ENCODE results near the gene THADA. TPM values are rescaled to one million over a fixed set of nuclear protein-coding genes. Genes with fewer than 3 reads are reported as not detected.

THADA gene
- total RNA-seq, 1 donor from 2014 or later = 32.9 TPM

DNA sequence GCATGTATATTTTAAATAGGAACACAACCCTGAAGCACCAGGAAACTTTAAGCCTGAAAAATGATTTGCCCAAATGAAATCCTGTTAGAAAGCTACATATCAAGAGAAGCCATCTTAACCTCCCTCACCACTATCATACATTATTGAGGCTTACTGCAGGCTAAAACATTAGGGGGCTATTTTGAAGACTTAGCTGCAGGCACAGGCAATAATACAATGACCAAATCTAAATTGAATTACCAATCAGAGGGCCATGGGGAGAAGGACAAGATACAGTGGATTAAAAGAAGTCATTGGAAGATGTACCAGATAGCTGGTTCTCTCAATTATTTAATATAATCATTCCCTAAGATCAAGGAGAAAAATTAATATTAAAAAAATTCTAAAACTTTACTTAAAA lies 73.7 kb downstream of the THADA start:
- intact Hi-C loops (cut with DNase I) = no loop called here
- Histone ChIP-seq H3K4me1 (peaks cover 41% of the 10 kb centered on the region), H3K27me3 (no peaks in the 10 kb centered on the region), H3K27ac (no peak overlapping the region), H3K4me3 (no peak overlapping the region), H3K36me3 (no peaks in the 10 kb centered on the region), H3K9me3 (no peaks in the 10 kb centered on the region)
- no peak for ATAC-seq
- TF ChIP-seq, protein P1, sequence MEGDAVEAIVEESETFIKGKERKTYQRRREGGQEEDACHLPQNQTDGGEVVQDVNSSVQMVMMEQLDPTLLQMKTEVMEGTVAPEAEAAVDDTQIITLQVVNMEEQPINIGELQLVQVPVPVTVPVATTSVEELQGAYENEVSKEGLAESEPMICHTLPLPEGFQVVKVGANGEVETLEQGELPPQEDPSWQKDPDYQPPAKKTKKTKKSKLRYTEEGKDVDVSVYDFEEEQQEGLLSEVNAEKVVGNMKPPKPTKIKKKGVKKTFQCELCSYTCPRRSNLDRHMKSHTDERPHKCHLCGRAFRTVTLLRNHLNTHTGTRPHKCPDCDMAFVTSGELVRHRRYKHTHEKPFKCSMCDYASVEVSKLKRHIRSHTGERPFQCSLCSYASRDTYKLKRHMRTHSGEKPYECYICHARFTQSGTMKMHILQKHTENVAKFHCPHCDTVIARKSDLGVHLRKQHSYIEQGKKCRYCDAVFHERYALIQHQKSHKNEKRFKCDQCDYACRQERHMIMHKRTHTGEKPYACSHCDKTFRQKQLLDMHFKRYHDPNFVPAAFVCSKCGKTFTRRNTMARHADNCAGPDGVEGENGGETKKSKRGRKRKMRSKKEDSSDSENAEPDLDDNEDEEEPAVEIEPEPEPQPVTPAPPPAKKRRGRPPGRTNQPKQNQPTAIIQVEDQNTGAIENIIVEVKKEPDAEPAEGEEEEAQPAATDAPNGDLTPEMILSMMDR (IDR thresholded peaks at IDR 0.05) = no peak
- DNase-seq = no peak

DNA sequence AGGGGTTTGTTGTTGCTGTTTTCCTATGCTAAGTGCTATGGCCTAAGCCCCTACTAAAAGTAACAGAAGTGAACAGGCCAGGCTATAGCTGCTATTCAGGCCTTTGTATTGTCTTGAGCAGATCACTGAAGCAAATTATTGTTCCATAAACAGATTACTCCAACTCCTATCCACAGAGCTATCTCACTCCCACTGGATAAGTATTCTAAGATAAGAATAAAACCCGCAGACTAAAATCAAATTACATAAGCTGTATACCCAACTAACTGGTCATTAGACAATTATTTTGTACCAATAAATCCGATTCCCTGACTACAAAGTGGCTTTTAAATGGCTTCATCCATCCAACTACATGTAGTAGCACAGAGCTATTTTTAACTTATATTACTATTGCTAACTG lies 74.3 kb downstream of the THADA start:
- no peak overlapping the region for H3K27ac ChIP-seq

DNA sequence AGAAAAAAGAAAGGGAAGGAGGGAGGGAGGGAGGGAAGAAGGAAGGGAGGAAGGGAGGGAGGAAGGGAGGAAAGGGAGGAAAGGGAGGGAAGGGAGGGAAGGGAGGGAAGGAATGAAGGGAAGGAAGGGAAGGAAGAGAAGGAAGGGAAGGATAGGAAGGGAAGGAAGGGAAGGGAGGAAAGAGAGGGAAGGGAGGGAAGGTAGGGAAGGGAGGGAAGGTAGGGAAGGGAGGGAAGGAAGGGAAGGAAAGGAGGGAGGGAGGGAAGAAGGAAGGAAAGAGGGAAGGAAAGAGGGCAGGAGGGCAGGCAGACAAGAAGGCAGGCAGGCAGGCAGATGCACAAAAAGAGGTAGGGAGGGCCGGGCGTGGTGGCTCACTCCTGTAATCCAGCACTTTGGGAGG lies 74.9 kb downstream of the THADA start:
- ATAC-seq = no peak
- Histone ChIP-seq H3K36me3 (no peaks in the 10 kb centered on the region), H3K27ac (no peak overlapping the region), H3K4me3 (no peak overlapping the region), H3K27me3 (no peaks in the 10 kb centered on the region), H3K4me1 (peaks cover 40% of the 10 kb centered on the region), H3K9me3 (no peaks in the 10 kb centered on the region)
- intact Hi-C loops (cut with DNase I) = no loop called here
- TF ChIP-seq, protein P1 (IDR thresholded peaks at IDR 0.05) = no peak
- DNase-seq = no peak

More for the DNA sequence above, 74.3 kb downstream of the THADA start:
- Histone ChIP-seq H3K27me3 (no peaks in the 10 kb centered on the region), H3K4me3 (no peak overlapping the region), H3K9me3 (no peaks in the 10 kb centered on the region), H3K36me3 (no peaks in the 10 kb centered on the region), H3K4me1 (peaks cover 41% of the 10 kb centered on the region)
- ATAC-seq (no peak), DNase-seq (no peak)
- TF ChIP-seq, protein P1 (IDR thresholded peaks at IDR 0.05) = no peak
- intact Hi-C loops (cut with DNase I) = no loop called here

DNA sequence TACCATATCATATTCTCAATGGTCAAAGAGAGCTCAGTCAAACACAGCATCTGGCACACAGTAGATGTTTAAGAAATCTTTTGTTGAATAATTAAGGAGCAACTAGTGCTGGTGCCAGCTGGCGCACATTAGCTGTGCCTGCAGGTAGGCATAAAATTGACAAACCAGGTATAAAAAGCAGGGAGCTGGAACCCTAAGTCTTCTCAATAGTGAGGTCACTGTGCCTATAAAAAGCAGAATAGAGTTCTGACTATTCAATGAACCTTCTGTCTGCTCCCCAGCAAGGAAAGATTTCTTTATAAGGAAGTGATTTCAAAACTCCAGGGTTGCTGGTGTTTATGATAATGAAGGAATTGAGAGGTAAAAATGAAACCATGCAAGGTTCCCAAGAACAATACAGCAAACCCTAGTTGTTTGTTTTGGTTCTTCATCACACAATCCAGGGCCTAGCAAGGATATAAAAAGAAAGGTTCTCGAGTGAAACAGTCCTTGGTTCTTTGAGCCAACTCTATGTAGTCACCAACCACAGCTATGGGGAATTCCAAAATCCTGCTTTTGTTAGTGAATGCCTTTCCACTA lies 76.1 kb downstream of the THADA start:
- H3K4me3 ChIP-seq = no peak overlapping the region
- ATAC-seq = peak; percentile 63
- TF ChIP-seq, protein P1 (IDR thresholded peaks at IDR 0.05) = no peak
- H3K27ac ChIP-seq = peak overlapping the region; percentile 43
- peaks cover 46% of the 10 kb centered on the region for H3K4me1 ChIP-seq
- intact Hi-C loops (cut with DNase I) = no loop called here
- no peaks in the 10 kb centered on the region for H3K36me3 ChIP-seq
- no peaks in the 10 kb centered on the region for H3K9me3 ChIP-seq
- H3K27me3 ChIP-seq = no peaks in the 10 kb centered on the region
- DNase-seq = no peak

DNA sequence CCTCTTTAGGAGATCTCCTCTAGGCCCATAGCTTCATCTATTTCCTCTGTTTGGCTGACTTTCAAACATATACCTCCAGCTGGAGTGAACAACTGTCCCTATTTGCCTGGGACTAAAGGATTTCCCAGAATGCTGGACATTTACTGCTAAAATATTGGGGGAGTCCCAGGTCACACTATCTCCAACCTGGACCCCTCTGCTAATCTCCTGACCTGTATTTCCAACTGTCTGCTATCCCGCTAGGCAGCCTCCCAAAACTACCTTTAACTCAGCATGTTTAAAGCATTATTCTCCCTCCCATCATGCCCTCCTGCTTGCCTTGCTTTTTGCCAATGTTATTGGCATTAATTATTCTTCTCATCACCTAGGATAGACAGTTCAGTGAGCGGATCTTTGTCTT lies 77.1 kb downstream of the THADA start:
- intact Hi-C loops (cut with DNase I) = no loop called here
- no peaks in the 10 kb centered on the region for H3K9me3 ChIP-seq
- no peaks in the 10 kb centered on the region for H3K36me3 ChIP-seq
- H3K27me3 ChIP-seq = no peaks in the 10 kb centered on the region
- DNase-seq (no peak), ATAC-seq (no peak)
- H3K4me1 ChIP-seq = peaks cover 48% of the 10 kb centered on the region
- H3K27ac ChIP-seq = peak overlapping the region; percentile 43
- no peak overlapping the region for H3K4me3 ChIP-seq
- TF ChIP-seq, protein P1 (IDR thresholded peaks at IDR 0.05) = no peak

DNA sequence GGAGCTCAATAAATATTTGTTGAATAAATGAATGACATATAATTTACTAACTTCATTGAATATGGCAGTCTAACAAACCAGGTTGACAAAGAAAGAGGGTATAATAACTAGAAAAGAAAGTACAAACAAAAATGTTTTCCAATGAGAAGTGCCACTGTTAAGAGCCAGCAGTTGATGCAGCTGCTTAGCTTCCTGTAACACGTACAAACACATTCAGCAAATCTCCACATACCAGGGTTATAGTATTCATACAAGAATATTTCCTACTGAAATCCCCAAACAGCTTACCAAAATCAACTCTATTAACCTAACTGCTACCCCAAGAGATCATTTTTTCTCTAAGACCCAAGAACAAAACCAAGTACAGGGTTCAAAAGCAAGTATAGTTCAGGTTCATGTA lies 77.7 kb downstream of the THADA start:
- H3K4me3 ChIP-seq = no peak overlapping the region
- peak overlapping the region; percentile 49 for H3K27ac ChIP-seq
- intact Hi-C loops (cut with DNase I) = no loop called here
- H3K27me3 ChIP-seq = no peaks in the 10 kb centered on the region
- no peaks in the 10 kb centered on the region for H3K36me3 ChIP-seq
- no peak for DNase-seq
- no peaks in the 10 kb centered on the region for H3K9me3 ChIP-seq
- H3K4me1 ChIP-seq = peaks cover 52% of the 10 kb centered on the region
- TF ChIP-seq, protein P1 (IDR thresholded peaks at IDR 0.05) = no peak
- ATAC-seq = peak; percentile 25
